ENCODE measurements around the gene SHROOM3.
"Not testable (repeated sequence)": the region's sequence is repeated elsewhere in the genome, so short reads cannot be mapped to it uniquely, and the experiment has no call there.

Gene SHROOM3

GRCh38 chr4:76443376-76443775 lies 8.3 kb downstream of the SHROOM3 start:
- DNase-seq (ENCODE audit: extremely low read depth in 1 of 2, low read depth in 1 of 2), result no peak

DNA sequence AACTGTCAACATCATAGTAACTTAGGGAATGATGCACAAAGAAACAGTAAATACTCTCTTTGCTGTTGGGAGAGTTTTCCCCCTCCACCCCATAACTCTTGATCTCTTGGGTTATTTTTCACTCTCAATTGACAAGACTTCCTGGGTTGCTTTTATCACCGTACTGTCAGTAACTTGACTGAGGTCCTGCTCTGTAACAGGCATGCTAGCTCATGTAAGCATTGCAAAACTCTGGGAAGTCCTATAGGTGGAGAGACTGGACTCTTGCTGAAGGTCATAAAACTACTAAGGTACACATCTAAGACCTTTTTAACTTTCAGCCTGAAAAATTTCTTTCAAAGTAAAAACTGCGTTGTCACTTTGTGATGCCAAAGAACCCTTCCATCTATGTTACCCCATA lies 10.9 kb downstream of the SHROOM3 start:
- no peak for DNase-seq (ENCODE audit: extremely low read depth in 1 of 2, low read depth in 1 of 2)

DNA sequence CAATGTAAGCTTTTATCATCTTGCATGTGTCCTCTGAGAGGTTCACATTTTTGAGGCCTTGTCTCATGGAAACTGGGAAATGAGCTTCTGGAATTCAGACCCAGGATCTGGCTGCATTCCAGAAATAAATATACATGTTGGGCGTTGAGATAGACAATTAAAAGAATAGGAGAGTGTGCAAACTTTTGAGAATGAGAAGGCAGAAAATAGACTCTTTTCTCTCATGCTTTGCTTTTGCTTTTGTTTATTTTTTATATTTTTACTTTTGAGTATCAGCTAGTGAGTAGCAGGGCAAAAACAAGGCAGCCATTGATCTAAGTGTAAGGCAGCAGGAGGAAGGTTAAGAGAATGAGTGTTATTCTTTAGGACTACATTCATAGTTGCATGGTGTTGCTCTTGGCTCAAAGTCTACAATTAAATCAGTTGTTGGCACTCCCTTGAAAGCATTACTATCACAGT lies 12.4 kb downstream of the SHROOM3 start:
- DNase-seq (ENCODE audit: extremely low read depth in 1 of 2, low read depth in 1 of 2), result no peak

- no peak for DNase-seq (ENCODE audit: extremely low read depth in 1 of 2, low read depth in 1 of 2)
Observed at GRCh38 chr4:76448211-76448610, 13.2 kb downstream of the SHROOM3 start.

DNA sequence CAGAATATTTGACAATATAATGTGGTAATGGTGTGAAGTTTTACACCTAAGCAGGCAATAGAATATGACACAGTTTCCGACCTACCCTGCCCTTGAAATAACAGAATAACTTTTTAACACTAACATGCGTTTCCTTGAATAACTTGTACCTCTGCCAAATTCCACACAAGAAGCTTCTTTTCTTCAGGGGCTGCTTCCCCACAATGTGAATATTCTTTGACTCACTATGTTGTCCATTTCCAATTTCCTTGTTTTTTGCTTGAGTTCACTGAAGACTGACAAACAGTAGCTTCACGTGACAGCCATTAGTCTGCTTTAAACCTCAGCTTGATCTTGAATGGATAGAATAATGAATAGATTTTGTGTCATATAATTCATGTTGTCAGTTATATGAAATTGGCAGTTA lies 14.3 kb downstream of the SHROOM3 start:
- no peak for DNase-seq (ENCODE audit: extremely low read depth in 1 of 2, low read depth in 1 of 2)

- no peak for DNase-seq (ENCODE audit: extremely low read depth in 1 of 2, low read depth in 1 of 2)
Observed at GRCh38 chr4:76449833-76450232, 14.8 kb downstream of the SHROOM3 start.

DNA sequence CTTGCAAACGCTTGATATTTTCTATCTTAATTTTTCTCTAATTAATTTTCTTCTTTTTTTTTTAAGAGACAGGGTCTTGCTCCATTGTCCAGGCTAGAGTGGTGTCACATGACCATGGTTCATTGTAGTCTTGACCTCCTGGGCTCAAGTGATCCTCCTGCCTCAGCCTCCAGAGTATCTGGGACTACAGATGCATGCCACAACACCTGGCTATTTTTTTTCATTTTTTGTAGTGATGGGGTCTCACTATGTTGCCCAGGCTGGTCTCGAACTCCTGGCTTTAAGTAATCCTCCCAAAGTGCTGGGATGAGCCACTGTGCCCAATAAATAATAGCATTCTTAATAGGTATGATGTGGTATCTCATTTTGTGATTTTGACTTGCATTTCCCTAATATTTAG lies 18.2 kb downstream of the SHROOM3 start:
- DNase-seq (ENCODE audit: extremely low read depth in 1 of 2, low read depth in 1 of 2), result no peak

- DNase-seq (ENCODE audit: extremely low read depth in 1 of 2, low read depth in 1 of 2), result not testable (repeated sequence)
Observed at GRCh38 chr4:76454073-76454472, 19.0 kb downstream of the SHROOM3 start.

DNA sequence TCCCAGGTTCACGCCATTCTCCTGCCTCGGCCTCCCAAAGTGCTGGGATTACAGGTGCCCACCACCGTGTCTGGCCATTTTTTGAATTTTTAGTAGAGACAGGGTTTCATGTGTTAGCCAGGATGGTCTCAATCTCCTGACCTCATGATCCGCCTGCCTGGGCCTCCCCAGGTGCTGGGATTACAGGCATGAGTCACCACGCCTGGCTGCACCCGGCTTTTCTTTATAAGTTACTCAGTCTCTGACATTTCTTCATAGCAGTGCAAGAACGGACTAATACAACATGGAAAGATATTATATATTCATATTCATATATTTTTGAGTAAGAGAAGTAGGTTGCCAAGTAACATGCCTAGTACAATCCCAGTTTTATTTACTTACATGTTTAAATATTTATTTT lies 22.9 kb downstream of the SHROOM3 start:
- no peak for DNase-seq (ENCODE audit: extremely low read depth in 1 of 2, low read depth in 1 of 2)

- no peak for DNase-seq (ENCODE audit: extremely low read depth in 1 of 2, low read depth in 1 of 2)
Observed at GRCh38 chr4:76458297-76458696, 23.3 kb downstream of the SHROOM3 start.

- DNase-seq (ENCODE audit: extremely low read depth in 1 of 2, low read depth in 1 of 2), result no peak
Observed at GRCh38 chr4:76458825-76459224, 23.8 kb downstream of the SHROOM3 start.

- no peak for DNase-seq (ENCODE audit: extremely low read depth in 1 of 2, low read depth in 1 of 2)
Observed at GRCh38 chr4:76459291-76459723, 24.3 kb downstream of the SHROOM3 start.

GRCh38 chr4:76463568-76463967 lies 28.5 kb downstream of the SHROOM3 start:
- no peak for DNase-seq (ENCODE audit: extremely low read depth in 1 of 2, low read depth in 1 of 2)

GRCh38 chr4:76470064-76470463 lies 35.0 kb downstream of the SHROOM3 start:
- no peak for DNase-seq (ENCODE audit: extremely low read depth in 1 of 2, low read depth in 1 of 2)

GRCh38 chr4:76470532-76470931 lies 35.5 kb downstream of the SHROOM3 start:
- DNase-seq (ENCODE audit: extremely low read depth in 1 of 2, low read depth in 1 of 2), result no peak

- DNase-seq (ENCODE audit: extremely low read depth in 1 of 2, low read depth in 1 of 2), result no peak
Observed at GRCh38 chr4:76476571-76476970, 41.5 kb downstream of the SHROOM3 start.

DNA sequence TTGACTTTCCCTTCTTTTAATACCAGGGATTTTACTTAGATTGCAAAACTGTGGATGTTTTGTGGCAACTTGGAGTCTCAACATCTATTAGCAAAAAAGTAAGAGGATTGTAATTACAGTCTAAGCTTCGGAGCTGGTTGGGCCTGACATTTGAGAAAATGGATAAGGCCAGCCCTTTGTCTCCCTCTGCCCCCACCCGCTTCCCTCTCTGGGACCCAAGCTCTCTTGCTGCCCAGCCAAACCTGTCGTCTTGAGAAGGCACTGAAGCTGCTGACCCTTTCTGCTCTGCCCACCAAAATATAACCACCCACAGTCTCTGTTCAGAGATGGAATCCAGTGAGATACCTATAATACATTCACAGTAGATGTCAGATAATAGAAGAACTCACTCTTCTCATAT lies 49.6 kb downstream of the SHROOM3 start:
- DNase-seq (ENCODE audit: extremely low read depth in 1 of 2, low read depth in 1 of 2), result no peak

DNA sequence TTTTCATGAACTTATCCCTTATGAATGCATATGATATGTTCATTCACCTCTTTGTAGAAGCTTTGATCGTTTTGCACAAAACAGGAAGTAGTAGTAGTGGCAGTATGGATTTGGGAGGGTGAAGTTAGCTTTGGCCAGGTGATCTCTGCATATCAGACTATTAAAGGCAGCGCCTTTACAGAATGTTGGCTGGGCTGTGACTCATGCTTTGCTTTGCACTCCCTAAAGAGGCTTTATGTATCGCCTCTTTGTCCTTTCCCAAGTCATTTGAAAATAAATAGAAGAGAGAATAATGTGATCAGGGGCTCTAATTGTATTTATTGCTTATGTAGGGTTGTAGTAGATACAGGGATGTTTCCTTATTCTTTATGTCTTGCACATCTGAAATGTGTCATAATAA lies 50.4 kb downstream of the SHROOM3 start:
- no peak for DNase-seq (ENCODE audit: extremely low read depth in 1 of 2, low read depth in 1 of 2)

DNA sequence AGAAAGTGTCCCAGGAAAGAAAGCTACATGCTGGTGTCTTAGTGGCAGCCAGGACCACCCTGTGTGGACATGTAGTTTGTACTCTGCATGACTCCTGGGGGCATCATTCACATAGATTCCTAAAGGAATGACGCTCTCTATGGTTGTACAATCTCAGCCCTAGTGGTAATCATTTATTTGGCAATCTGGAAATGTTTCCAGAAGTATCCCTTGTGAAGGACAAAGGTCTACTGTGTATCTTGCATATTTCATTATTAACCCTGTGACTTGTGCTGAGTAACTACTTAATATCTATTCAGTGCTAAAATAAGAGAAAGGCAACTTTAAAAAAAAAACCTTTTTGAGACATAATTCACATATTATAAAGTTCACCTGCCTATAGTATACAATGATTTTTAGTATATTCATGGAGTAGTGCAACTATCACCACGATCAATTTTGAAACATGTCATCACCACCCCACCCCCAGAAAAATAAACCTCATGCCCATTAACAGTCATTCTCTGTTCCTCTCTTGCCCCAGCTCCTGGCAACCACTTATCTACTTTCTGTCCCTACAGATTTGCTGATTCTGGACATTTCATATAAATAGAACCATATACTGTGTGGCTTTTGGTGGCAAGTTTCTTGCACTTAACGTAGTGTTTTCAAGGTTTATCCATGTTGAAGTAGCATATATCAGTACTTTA lies 51.7 kb downstream of the SHROOM3 start:
- DNase-seq (ENCODE audit: extremely low read depth in 1 of 2, low read depth in 1 of 2), result no peak

GRCh38 chr4:76487621-76488020 lies 52.6 kb downstream of the SHROOM3 start:
- DNase-seq (ENCODE audit: extremely low read depth in 1 of 2, low read depth in 1 of 2), result no peak

- no peak for DNase-seq (ENCODE audit: extremely low read depth in 1 of 2, low read depth in 1 of 2)
Observed at GRCh38 chr4:76488455-76488854, 53.4 kb downstream of the SHROOM3 start.

GRCh38 chr4:76488888-76489685 lies 54.1 kb downstream of the SHROOM3 start:
- no peak for DNase-seq (ENCODE audit: extremely low read depth in 1 of 2, low read depth in 1 of 2)

Data from activated CD8-positive, alpha-beta memory T cell treated with anti-CD3 and anti-CD28 coated beads for 1 hour (primary cell).